Stimulated activated CD8-positive, alpha-beta memory T cell treated with anti-CD3 and anti-CD28 coated beads, Interleukin-15, amount 100 ng/mL, for 48 hours (primary cell): ENCODE data around the gene TRPC5OS.

Source experiments
- DNase-seq, 2 donors: peaks; one replicate each; pipeline ENCODE4 v3.0.0-alpha.2; 2020; ENCODE audit warnings: low read depth in 2 of 2

TRPC5OS gene

DNA sequence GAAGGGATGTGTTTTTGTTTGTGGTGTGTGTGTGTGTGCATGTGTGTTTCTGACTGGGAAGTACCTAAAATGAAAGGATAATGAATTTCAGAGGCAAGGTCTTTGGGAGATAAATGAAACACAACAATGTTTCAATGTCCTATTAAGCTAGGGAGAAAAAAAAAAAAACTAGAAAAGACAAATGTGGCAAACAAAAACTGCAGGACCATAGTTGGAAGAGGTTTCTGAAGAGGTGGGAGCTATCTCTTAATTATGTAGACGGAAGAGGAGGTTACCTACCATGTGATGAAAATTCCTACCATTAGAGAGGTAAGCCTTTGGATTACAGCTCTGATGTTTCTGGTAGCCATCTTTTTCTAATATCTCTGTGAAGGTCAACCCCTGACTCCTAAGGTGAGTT, at the start of gene TRPC5OS:
TSS of gene TRPC5OS (plus strand) at position 301 of the 400 bp plus-strand sequence. CDS start 25,669 bp downstream, outside the sequence.
- no peak for DNase-seq

DNA sequence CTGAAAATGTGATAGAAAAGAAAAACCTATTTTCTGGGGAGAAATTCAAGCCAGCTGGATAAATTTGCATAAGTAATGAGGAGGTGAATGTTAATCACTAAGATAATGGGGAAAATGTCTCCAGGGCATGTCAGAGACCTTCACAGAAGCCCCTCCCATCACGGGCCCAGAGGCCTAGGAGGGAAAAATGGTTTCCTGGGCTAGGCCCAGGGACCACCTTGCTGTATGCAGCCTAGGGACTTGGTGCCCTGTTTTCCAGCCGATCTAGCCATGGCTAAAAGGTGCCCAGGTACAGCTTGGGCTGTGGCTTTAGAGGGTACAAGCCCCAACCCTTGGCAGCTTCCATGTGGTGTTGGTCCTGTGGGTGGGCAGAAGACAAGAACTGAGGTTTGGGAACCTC, 46.6 kb upstream of the TRPC5OS start:
- DNase-seq, result no peak

DNA sequence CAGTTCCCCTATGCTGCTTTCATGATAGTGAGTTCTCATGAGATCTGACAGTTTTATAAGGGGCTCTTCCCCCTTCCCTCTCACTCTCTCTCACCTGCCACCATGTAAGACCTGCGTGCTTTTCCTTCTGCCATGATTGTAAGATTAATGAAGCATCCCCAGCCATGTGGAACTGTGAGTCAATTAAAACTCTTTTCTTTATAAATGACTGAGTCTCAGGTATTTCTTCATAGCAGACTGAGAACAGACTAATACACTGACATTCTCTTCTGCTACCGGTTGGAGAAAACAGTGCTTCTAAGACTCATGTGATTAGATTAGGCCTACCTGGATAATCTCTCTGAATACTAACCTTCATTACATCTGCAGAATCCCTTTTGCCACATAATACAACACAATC, 45.4 kb upstream of the TRPC5OS start:
- no peak for DNase-seq

DNA sequence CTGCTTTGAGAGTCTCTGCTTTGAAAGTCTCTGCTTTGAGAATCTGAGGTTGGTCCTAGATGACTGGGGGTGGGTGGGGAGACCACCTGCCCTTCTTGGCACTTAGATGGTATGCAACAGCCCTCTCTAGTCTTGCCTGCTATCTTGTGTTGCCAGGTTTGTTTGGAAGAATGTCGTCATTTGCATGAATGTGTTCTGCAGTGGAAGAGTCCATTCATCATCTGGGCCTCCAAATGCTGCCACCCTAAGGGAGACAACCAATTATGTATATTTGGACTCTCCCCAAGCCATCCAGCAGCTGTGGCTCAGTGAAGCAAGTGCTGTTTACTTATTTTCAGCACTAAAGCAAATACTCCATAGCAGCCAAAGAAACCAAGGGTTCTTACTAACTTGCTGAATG, 44.6 kb upstream of the TRPC5OS start:
- DNase-seq, result no peak

DNA sequence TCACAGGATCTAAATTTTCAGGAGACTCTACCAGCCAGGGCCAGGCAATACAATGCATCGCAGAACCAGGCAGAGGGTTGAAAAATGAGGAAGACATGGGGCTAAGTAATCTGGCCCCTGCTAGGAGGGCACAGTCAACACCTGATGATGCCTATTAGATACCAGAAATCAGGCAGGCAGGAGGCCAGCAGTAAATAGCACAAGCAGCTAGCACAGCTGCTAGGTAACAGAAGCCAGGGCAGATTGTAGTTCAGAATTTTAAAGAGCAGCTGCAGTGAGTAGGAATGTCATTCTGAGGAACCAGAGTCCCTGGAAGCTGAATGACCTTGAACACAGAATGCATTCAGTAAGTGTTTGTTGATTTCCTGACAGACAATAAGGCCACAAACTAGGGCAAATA, 38.8 kb upstream of the TRPC5OS start:
- DNase-seq, result no peak

DNA sequence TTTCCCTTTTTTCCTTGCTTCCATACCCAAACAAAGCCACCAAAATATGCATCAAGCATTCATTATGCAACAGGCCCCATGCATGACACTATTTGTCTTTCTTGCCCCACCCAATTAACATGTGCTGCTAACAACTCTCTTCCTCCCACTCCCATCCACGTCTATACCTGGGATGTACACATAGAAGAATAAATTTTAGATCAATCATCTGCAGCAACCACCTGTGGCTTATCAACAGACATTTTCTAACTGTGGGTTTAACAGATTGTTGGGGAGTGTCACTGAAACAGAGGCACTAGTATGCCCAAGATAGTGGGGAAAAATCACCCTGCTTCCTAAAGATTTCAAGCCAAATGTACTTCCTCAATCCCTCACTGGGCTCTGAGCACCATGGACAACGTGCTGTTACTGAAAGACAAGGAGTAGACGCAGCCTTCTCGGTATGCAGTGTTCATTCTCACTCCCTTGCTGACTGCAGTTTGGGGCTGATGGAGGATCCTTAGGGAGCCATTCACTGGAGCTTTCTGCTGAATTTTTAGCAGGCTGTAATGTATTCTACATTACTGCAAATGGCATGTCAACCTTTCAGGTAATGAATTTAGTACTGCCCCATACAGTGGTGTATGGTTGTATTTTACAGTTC, 28.4 kb upstream of the TRPC5OS start:
- DNase-seq, result no peak

DNA sequence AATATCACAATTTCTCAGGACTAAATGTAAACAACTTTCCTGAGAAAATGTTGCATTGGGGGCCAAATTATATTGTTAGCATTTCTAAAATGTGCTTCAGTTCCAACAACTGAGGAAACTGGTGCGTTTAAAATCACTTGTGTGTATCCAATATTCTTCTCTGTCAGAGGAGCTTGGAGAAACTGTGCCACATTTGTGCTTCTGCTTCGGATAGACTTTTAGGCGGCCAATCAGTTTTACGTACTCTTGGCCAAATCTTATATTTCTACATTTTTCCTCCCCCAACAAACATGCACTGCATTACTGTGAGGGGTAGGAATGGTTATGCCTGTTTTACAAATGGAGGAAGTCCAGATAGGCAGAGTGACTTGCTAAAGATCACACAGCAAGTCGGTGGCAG, 27.4 kb upstream of the TRPC5OS start:
- no peak for DNase-seq

DNA sequence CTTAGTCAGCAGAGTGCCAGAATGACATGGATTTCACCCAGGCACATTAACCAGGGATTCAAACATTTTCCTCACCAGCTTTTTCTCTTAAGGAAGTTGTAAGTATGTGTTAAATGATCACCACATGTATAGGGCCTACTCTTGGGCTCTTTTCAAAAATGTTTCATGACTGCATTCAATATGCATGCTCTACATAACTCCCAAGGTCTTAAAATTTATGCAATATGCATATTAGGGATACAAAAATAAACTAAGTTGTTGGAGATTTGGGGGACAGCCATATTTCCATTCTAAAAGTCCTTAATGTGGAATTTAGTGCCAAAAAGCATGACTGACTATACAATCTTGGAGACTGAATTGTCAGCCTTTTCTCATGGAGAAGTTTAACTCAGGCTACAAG, 25.0 kb upstream of the TRPC5OS start:
- no peak for DNase-seq

DNA sequence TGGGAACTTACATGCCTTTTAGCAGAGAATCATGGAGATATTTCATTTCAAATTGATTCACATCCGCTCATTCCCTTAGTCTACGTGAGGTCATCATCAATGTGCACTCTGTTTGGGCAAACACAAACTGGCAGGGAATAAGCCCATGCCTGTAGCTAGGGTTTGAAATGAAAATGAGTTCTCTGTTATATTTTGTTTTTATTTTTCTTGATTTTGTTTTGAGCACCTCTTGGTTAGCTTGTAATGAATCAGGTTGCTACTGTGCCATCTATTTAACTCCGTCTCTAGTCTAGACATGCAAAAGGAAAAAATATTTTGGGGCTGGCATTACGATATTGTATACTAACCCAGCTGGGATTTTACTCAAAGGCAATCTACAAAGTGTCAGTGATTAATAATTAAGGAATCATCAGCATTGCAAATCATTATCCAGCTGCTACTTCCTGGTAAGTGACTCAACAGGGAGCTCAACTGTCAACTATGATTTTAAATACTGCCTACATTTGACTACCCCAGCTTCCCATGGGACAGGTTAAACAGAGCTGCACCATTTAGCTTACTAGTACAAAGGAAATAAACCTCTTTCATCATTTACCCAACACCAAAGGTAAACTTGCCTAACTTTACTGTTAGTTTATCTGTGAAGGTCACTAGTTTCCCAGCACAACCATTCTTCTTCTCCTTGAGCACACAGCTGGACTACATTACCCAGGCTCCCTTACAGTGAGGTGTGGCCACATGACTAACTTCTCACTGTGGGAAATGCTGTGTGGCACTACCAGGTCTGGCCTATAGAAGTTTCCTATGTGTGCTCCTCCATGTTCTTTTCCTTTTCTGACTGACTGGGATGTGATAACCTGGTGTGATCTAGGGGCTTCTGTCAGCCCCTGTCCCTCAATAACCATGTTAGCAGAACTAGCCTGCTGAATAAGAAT, 21.2 kb upstream of the TRPC5OS start:
- no peak for DNase-seq

DNA sequence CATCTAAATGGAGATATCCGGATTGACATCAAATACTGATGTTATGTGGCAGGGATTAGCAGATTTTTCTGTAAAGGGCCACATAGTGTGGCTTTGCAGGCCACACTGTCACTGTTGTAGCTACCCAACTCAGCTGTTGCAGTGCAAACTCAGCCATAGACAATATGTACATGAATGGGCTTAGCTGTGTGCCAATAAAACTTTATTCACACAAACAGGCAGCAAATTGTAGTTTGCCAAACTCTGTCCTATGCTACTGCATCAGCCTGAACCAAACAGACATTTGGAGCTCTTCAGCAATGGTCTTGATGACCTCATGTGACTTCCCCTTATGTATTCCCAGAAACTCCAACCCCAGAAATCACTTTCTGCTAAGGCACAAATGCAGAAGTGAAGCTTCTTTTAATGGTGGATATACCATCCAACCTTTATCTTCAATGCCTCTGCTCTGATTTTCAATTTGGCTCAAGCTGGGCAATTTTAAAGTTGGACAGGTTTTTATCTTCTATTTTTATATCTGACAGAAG, 18.4 kb upstream of the TRPC5OS start:
- DNase-seq, result no peak

DNA sequence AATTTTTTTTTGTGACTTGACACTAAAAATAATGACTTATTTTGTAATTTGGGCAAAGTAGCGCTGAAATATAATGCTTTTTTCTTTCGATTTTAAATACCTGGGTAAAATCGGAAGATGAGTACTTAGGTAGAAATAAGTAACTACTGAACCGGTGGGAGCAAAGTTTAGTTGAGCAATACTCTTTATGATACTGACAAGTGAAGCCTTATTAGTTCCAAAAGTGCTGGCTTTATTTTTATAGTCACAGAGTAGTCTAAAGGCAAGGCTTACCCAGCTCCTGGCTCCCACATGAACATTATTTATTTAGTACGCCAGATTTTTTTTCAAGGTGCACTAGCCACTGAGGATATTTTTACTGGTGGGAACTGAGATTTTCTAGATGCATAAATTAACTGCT, 14.4 kb upstream of the TRPC5OS start:
- DNase-seq, result no peak

DNA sequence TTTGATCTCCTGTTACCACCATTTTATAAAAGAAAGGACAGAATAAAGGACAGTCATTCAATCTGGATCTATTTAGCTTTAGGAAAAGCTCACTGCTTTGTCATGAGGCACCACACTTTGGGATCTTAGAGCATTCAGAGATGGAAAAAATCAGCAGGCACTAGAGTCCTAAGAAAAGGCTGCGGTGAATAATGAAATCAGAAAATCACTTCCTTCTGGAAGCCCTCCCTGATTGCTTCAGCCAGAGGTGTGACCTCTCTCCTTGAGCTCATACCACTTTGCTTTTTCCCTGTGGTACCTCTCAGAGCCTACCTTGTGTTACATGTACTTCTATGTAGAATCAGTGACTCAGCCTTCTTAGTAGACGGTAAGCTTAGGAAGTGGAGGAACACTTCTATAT, 8.7 kb upstream of the TRPC5OS start:
- DNase-seq, result no peak

DNA sequence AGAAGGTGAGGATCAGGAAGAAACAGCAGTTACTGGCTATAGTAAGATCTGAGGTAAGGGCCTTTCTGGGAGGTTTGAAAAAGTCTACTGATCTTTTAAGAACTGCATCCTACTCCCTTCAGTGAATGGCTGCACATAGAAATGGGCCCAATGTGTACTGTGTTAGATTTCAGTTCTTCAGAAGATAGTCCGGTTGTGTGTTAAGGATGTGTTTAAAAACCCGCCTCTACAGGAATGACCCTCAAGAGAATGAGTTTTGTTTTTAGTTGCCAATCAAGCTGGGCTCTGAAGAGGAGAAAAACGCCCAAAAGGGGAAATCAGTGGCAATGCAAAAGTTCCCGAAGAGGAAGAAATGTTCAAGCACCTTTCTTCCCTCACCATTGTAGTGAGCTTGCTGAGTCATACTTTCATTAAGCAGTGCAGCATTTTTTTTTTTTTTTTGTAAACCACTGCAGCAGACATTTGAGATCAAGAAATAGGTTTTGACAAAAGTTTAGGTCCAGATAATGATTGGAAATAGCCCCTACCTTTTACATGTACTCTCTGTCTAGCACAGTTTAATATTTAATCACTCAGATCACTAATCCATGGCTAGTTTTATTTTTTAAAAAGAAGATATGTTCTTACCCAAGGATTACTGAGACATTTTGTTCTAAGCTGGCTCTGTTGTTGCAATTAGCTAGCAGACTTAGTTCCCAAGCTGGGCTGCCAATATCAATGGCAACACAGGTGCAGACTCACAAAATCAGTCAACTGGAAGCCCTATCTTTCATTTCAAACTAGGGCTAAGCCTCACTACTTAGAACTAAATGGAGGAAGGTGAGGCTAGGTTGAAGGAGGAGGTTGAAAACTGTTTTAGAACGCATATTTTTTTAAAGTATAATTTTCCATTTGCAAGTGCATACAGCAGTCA, 7.0 kb upstream of the TRPC5OS start:
- no peak for DNase-seq

DNA sequence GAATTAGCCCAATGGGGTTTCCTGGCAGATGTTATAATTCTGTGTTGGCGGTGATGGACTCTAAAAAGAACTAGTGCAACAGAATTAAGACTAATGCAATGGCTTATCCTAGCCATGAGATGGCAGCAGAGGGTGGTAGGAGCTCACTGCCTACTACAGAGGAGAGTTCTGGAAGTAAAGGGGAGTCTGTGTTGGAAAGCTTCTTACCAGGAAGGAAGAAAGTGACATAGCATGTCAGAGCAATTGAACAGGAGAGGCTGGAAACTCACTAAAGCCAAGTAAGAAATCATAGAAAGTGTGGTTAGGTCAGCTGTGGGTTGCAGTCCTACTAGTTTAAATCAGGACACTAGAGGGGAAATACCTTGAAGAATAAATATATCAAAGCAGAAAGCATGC, 6.3 kb upstream of the TRPC5OS start:
- DNase-seq, result no peak

DNA sequence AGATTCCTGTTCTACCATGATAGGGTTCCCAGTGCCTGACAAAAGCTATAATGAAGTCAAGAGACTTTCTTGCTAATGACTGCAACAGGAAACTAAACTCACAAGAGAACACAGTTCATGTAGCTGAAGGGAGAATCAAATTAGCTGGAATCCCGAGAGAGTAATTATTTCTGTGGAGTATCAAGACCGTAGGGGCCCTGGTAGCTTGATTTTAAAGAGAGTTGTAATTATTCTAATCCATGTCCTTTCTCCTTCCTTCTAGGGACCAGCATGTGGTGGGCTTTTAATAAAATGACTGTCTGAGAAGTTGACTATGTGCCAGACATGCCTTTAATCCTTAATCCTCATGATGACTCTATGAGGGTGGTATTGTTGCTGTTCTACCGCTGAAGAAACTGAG, 1.7 kb upstream of the TRPC5OS start:
- DNase-seq, result no peak

DNA sequence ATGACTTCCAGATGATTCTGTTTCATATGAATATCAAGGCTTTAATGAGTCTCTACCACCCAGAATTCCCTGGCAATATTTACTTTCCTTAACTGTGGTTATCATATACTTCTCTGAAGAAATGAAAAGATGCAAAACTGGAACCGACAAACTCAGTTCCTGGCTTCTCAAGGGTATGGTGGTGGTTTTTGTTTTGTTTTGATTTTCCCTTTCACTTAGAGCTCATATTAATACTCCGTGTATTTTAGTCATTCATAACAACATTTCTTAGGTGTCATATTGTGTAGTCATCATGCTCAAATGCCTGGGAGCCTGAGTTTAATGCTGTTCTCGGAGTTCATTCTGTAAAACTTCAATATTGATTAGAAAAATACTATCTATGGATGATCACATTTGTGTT, 665 bp downstream of the TRPC5OS start:
- DNase-seq, result no peak

DNA sequence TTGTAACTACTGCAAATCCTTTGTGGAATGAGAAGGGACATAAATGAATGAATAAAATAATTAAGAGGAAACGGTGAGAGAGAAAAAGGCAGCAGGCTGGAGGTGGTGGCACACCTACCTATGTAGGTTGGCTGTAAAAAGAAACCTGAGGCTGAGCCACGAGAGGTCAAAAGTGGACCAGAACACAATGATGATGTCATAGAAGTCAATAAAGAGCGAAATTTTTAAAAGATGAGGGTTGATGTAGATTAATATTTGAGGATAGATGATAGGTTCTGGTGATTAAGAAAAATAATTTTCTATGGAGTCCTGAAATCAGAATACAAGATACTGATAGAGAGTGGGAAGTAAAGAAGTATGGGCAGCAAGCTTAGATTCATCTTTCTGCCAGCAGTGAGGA, 1.7 kb downstream of the TRPC5OS start:
- DNase-seq, result no peak

DNA sequence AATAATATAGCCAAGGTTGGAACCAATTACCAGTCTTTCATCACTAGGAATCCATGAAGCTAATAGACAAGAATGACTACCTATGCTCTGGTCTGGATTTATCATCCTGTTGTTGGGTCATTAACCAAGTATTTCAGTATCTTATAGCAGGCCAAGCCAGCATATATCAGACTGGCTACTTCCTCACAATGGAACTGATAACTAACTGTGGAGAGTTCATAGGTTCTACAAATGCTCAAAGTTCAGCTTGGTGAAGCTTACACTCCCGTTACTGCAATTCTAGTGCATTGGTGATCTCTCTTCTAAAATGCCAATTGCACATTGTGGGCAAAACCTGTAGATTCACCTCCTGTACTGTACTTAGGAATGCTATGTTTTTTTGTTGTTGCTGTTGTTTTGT, 4.8 kb downstream of the TRPC5OS start:
- DNase-seq, result no peak

DNA sequence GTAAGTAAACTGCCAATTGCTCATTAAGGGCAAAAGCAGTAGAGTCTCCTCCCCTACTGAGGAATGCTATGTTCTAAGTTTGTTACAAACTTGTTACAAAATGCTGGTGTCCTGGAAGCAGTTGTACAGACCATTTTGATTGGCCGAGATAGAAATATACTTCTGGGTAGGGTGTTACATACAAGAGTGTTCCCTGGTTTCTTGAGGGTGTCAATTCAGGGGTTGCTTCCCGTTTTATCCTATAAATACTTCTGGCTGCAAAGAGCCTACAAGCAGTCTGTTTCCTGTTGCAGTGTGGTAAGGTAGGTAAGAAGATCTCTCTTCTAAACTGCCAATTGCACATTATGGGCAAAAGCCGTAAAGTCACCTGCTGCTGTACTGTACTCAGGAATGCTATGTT, 5.7 kb downstream of the TRPC5OS start:
- no peak for DNase-seq

DNA sequence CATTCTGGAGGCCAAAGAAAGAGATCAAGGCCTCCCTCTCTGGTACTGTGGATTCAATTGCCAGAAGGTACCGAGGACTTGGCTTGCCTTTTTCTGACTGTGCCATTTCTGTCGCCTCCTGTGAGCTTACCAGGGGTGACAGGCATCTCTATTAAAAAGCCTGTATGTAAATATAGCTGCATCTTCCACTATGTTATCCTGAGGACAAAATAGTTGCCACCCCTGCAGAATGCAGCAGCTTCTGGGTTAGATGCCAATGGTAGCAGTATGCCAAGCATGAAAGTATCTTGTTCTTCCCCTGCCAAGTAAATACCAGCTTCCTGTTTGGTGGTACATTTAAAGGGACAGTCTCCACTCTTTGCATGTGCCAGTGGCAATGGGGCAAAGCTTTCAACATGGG, 10.7 kb downstream of the TRPC5OS start:
- no peak for DNase-seq

DNA sequence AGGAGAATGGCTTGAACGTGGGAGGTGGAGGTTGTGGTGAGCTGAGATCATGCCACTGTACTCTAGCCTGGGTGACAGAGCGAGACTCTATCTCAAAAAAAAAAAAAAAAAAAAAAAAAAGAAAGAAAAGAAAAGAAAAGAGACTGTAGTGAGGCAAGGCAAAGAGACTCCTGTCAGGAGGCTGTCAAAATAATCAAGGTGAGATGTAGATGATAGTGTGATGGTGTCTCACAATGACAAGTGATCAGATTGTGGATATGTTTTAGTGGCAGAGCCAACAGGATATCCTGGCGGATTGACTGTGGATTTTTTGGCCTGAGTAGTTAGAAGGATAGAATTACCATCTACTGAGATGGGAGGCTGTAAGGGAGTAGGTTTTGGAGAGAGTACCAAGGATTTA, 12.6 kb downstream of the TRPC5OS start:
- DNase-seq, result no peak

DNA sequence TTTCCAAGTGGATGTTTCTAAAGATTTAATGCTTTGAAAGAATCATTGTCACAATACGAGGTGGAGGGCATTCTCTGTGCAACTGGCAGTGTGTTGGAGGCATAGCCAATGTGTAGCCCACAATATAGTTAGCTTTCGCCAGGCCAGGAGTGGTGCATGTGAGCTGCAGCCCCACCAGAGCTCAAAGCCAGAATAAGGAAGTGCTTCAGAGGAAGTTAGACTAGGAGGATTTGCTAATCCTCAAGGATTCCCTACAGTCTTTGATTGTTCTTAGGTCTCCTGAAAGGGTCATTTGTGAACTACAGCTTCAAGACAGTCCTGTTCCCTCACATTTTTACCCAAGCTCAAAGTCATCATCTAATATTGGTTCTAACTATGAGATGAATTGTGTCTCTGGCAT, 16.4 kb downstream of the TRPC5OS start:
- no peak for DNase-seq
